Small intestine (tissue), 7 donors: ENCODE data around the gene MAP2K2. TPM values are rescaled to one million over a fixed set of nuclear protein-coding genes. Genes with fewer than 3 reads are reported as not detected.
A peak's percentile ranks its signal among the peaks of the same experiment; 100 is the strongest.

ENCODE experiments used
- DNase-seq, 2 donors: peaks; one replicate each; pipeline versions ENCODE4 v3.0.0 to v3.0.0-alpha.2; 2013
- FAIRE-seq: peaks from 2 replicates; lab custom pipeline; 2012; peaks lifted over from hg19 to GRCh38; lab: Jason Lieb, UNC
- H3K27ac ChIP-seq, 3 donors: one replicate each; pipeline ENCODE4 v1.5.1; 2013; ENCODE audit warnings: low read length in 2 of 3, mild to moderate bottlenecking in 2 of 3, control low read depth in 1 of 3, inconsistent platforms in 1 of 3, low read depth in 1 of 3, moderate library complexity in 1 of 3
- H3K27me3 ChIP-seq, 3 donors: one replicate each; pipeline ENCODE4 v1.6.1; 2013; ENCODE audit warnings: low read length in 3 of 3, inconsistent platforms in 1 of 3; ENCODE audit not compliant: control insufficient read depth in 3 of 3, insufficient read depth in 3 of 3
- H3K36me3 ChIP-seq, 3 donors: one replicate each; pipeline ENCODE4 v1.6.1; 2013; ENCODE audit warnings: low read length in 3 of 3, inconsistent platforms in 1 of 3, low read depth in 1 of 3, mild to moderate bottlenecking in 1 of 3, moderate library complexity in 1 of 3; ENCODE audit not compliant: control insufficient read depth in 3 of 3, insufficient read depth in 2 of 3
- H3K4me1 ChIP-seq, 3 donors: one replicate each; pipeline ENCODE4 v1.6.1; 2013; ENCODE audit warnings: low read length in 2 of 3, inconsistent platforms in 1 of 3, low read depth in 1 of 3, mild to moderate bottlenecking in 1 of 3, moderate library complexity in 1 of 3; ENCODE audit not compliant: control insufficient read depth in 3 of 3, insufficient read depth in 2 of 3
- H3K4me3 ChIP-seq, 3 donors: one replicate each; pipeline ENCODE4 v1.5.1; 2013; ENCODE audit warnings: low read length in 3 of 3, control low read depth in 1 of 3, inconsistent platforms in 1 of 3, low read depth in 1 of 3, mild to moderate bottlenecking in 1 of 3, moderate library complexity in 1 of 3
- H3K9me3 ChIP-seq, 2 donors: one replicate each; pipeline ENCODE4 v1.6.1; 2013; ENCODE audit warnings: low read depth in 1 of 2, low read length in 1 of 2; ENCODE audit not compliant: control insufficient read depth in 2 of 2, insufficient read depth in 1 of 2
- whole genome bisulfite sequencing, 3 donors: extraction: QIAGEN DNeasy Blood & Tissue Kit; methylation state at CpG; one replicate each; pipeline ENCODE4 v1.1.7; 2013; 5-methylcytosine and 5-hydroxymethylcytosine counted together
- polyA plus RNA-seq, 4 donors: library from polyadenylated mRNA; stranded (reverse) in 3 of 4; unstranded in 1 of 4; fragments of 200-250 nt in 3 of 4; fragments of 120-200 nt in 1 of 4; gene quantifications; one replicate each; pipeline versions ENCODE4 v1.2.1 to v1.2.3, GENCODE V29; 2013
- donor health status: healthy with polysubstance abuse.
- donor health status: control.
- donor health status: control.
- donor health status: Bipolar disorder and iron deficiency.
- donor health status: healthy.

The MAP2K2 gene
- polyA plus RNA-seq, 4 donors: 157 to 522 (median 388) TPM

DNA sequence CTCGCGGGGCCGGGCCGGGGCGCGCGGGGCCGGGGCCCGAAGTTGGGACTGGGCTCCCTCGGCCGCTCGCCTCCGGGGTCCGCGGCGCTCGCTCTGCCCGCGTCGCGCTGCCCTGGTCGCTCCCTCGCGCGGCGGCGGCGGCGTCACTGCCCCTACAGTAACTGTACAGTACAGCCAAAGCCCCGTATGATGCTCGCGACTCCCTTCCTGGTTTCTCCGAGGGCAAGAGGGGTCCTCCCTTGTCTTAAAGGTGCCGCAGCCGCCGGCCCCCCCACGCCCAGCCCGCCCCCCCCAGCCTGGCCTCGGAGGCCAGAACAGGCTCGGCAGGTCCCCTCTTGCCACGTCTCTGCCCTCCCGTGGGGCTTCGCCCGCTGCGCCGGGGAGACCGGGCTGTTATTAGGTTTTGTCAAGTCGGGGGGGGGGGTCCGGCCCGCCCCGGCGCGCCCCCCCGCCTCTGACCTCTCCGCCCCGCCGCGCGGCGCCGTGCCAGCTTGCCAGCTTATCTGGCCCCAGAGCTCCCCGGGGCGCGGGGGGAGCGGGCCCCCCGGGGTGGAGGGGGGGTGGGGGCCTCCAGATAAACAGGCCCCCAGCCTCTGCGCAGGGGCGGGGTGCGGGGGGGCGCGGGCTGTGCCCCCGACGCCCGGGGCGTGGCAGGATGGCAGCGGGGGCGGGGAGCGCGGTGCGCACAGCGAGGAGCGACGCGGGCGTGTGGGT lies 57.1 kb downstream of the MAP2K2 start, which contains the start of gene ZBTB7A:
ZBTB7A (minus strand) TSS at position 218 of the 714 bp plus-strand sequence. CDS start 11,667 bp downstream, outside the sequence.
- peaks cover 0 to 30% (median 4%) of the 10 kb centered on the region in 3 donors for H3K36me3 ChIP-seq
- FAIRE-seq: no peak
- peak within 1 kb of the TSS; percentile 95 to 100 (median 99) for H3K4me3 ChIP-seq
- H3K27me3 ChIP-seq: no peaks in the 10 kb centered on the region
- H3K27ac ChIP-seq: peak within 1 kb of the TSS; percentile 94 to 98 (median 98)
- H3K9me3 ChIP-seq: no peaks in the 10 kb centered on the region
- DNase-seq: peak; percentile 89 to 92
- 0 to 2% (median 1%) methylated on average over 38 to 85 of the region's 85 CpGs for WGBS, 3 donors
- H3K4me1 ChIP-seq: peaks cover 2 to 36% (median 4%) of the 10 kb centered on the region in 3 donors

DNA sequence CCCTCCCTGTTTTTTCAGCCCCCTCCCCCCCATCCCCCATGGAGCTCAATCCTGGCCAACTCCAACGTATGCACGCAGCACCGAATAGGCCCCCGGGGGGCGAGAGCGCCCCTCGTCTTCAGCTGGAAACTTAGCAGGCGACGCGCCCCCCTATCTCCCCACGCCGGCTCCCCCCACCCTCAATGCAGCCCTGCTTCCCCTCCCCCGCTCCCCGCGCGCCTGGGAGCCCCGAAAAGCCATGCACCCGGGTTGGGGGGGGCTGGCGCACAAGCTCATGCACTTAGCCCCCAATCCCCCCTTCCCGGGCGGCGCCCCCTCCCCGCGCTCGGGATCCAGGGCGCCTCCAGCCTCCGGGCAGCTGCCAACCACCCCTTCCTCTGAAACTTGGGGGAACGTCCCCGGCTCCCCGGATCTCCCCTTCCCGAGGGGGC lies 57.7 kb downstream of the MAP2K2 start:
- peaks cover 2 to 41% (median 4%) of the 10 kb centered on the region in 3 donors for H3K4me1 ChIP-seq
- peak overlapping the region; percentile 94 to 98 (median 98) for H3K27ac ChIP-seq
- WGBS, 3 donors: 1 to 2% (median 1%) methylated on average over 19 to 31 of the region's 31 CpGs
- FAIRE-seq (no peak), DNase-seq (no peak)
- H3K36me3 ChIP-seq: peaks cover 0 to 36% (median 4%) of the 10 kb centered on the region in 3 donors
- H3K4me3 ChIP-seq: peak overlapping the region; percentile 95 to 100 (median 99)
- no peaks in the 10 kb centered on the region for H3K9me3 ChIP-seq
- no peaks in the 10 kb centered on the region for H3K27me3 ChIP-seq

DNA sequence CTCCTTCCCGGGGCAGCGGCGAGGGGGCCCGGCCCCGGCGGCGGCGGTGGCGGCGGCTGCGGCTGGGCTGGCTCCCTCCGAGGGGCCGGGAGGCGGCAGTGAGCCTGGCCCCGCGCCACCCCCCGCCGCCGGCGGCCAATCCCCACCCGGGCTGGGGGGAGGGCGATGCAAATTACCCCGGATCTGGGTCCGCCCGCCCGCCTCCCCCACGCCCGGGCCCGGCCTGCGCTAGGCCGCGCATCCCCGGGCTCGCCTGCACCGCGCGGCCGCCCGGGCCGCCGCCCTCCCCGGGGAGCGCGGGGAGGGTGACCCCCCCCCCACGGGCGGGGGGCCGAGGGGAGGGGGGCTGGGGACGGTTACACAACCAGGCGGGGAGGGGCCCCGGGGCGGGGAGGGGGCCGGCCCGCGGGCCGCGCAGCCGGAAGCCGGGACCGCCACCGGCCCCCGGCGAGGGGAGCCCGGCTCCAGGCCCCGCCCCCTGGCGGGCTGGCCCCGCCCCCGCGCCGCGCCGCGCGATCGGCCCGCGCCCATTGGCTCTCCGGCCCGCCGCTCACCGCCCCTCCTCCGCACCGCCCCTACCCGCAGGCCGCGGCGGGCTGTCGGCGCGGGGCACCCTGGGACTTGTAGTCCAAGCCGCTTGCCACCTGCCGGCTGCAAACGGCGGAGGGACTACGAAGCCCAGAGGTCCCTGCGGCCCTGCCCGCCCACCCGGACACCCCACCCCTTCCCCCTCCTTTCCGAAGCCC lies 58.3 kb downstream of the MAP2K2 start:
- no peak for FAIRE-seq
- H3K27ac ChIP-seq: peak overlapping the region; percentile 94 to 100 (median 98)

DNA sequence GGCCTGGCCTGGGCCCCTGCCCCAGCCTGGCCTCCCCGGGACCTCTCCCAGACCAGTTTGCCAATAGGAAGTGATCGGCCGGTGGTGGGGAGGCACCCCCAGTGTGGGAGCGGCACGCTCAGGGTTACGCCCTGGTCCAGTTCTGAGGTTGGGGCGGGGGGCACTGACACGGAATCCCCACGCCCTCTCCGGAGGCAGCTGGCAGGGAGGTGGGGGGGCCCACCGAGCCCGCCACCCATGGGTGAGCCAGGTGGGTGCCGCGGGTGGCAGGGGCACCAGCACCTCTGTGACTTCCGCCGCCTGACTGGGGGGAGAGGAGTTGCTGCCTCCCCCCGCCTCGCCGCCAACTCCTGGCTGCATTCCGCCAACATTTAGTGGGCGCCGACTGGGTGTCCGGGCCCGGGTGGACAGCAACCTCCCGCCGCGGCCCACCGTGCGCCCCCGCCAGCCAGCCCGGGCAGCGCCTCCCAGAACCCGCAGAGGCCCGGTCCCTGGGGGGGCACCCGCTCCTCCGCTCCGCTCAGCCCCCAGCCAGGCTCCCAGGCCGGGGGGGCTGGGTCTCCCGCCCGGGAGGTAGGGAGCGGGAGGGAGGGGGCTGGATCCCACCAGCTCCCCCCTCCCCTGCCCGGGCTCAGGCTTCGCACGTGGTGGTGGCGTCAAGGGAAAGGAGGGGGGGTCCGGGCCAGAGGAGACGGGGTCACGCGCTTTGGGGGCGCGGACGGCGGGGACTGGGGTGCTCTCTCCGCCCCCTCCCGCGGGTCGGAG lies 59.2 kb downstream of the MAP2K2 start:
- WGBS, 3 donors: 0 to 1% (median 1%) methylated on average over 20 to 57 of the region's 57 CpGs
- DNase-seq (peak; percentile 57 to 73), FAIRE-seq (no peak)
- Histone ChIP-seq H3K4me1 (peaks cover 2 to 52% (median 4%) of the 10 kb centered on the region in 3 donors), H3K27ac (peak overlapping the region; percentile 89 to 100 (median 98)), H3K36me3 (peaks cover 0 to 48% (median 4%) of the 10 kb centered on the region in 3 donors), H3K9me3 (no peaks in the 10 kb centered on the region), H3K27me3 (no peaks in the 10 kb centered on the region), H3K4me3 (peak overlapping the region; percentile 92 to 100 (median 95))

More for the DNA sequence above, 58.3 kb downstream of the MAP2K2 start:
- Histone ChIP-seq H3K9me3 (no peaks in the 10 kb centered on the region), H3K4me3 (peak overlapping the region; percentile 95 to 100 (median 99)), H3K27me3 (no peaks in the 10 kb centered on the region), H3K4me1 (peaks cover 2 to 46% (median 4%) of the 10 kb centered on the region in 3 donors), H3K36me3 (peaks cover 0 to 42% (median 4%) of the 10 kb centered on the region in 3 donors)
- peak; percentile 94 to 98 for DNase-seq
- 0 to 7% (median 1%) methylated on average over 3 to 95 of the region's 98 CpGs for WGBS, 3 donors

DNA sequence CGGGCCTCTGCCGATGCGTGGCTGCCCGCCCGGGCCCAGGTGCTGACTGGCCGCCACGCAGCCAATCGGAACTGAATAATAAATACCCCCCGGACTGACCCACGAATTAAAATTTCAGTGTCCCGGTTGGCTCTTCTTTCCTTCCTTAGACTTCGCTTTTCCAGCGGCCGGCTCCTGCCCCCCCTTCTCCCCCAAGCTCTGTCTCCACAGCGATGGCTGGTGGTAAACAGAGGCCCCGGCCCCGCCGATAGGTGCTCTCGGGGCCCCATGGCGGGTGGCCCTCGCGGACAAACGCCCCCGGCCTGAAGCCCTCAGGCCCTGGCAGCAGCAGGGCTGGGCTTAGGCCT lies 59.8 kb downstream of the MAP2K2 start:
- WGBS, 3 donors: 0 to 5% (median 3%) methylated on average over 22 to 24 of the region's 24 CpGs
- Histone ChIP-seq H3K27me3 (no peaks in the 10 kb centered on the region), H3K9me3 (no peaks in the 10 kb centered on the region), H3K4me3 (peak overlapping the region; percentile 92 to 100 (median 95)), H3K36me3 (peaks cover 0 to 51% (median 4%) of the 10 kb centered on the region in 3 donors), H3K4me1 (peaks cover under 1 to 55% (median 9%) of the 10 kb centered on the region in 3 donors), H3K27ac (peak overlapping the region; percentile 89 to 100 (median 98))
- FAIRE-seq (no peak), DNase-seq (peak in 1 of 2 donors; percentile 70)

DNA sequence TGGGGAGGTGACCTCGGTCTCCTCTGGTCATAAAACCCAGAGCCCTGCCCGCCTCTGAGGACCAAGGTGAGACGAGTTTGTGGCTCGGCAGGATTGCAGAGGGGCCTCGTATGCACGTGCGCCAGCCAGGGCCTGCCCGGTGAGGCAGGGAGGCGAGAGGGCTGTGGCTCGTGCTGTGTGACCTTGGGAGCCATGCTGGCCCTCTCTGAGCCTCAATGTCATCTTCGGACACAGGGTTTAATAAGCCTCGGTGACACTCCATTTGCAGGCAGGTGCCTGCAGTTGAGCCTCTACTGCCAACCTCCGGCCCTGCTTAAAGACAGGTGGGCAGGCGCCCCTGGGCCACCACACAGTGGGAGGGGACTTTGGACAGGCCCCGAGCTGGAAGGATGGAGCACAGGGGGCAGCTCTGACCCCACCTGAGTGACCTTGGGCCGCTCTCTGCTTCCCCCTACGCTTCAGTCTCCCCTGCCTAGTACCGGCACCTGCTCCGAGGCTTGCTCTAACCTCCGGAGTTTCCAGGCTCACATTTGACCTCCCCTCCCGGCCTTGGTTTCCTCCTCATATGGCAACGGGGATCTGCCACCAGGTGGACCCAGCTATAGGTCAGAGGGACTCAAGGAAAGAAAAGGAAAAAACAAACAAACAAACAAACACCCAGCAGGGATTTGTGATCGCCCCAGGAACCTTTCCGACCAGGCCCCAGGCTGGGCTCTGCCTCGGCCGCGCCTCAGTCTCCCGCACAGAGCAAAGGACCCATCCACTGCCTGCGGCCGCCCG lies 60.4 kb downstream of the MAP2K2 start:
- Histone ChIP-seq H3K4me3 (peak overlapping the region; percentile 92 to 100 (median 95)), H3K27me3 (no peaks in the 10 kb centered on the region), H3K27ac (peak overlapping the region; percentile 89 to 100 (median 98)), H3K9me3 (no peaks in the 10 kb centered on the region), H3K4me1 (peaks cover 0 to 56% (median 13%) of the 10 kb centered on the region in 3 donors), H3K36me3 (peaks cover 0 to 57% (median 4%) of the 10 kb centered on the region in 3 donors)
- DNase-seq (peak; percentile 61 to 66), FAIRE-seq (no peak)
- WGBS, 3 donors: 5 to 31% (median 13%) methylated on average over 30 to 31 of the region's 31 CpGs
